ENCODE results near the gene DTD1.
A peak's percentile ranks its signal among the peaks of the same experiment; 100 is the strongest.

DTD1 gene

DNA sequence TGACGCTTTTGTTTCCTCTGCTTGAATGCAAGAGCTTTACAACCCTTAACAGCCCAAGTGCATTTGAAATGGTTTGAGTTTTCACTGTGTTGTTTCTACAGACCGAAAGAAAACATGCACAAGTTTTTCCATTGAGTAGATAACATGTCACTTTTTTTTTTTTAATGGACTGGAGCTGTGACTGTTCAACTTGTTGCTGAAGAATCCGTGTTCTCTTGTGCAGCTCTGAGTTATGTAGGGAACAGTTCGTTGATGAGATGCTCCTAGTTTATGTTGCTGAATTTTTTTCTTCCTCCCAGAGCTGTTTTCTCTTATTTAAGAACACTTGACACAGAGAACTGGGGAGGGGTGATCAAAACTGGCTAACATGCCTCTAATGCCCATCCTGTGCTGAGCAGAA is 89.3 kb downstream of the DTD1 start:
- H3K36me3 ChIP-seq (ENCODE audit: control insufficient read depth in 2 of 2, insufficient read depth in 1 of 2, low read length in 2 of 2) = no peaks in the 10 kb centered on the region
- H3K27ac ChIP-seq (ENCODE audit: extremely low read depth, low read depth, low read length) = no peak overlapping the region
- ChIA-PET CTCF (interaction anchor here (0.6 to 1.8 kb wide), 3 partner anchors 45 to 1875 kb away, joined by 3 to 7 read pairs (median 4); no protein-coding TSS in a partner anchor), POLR2A (interaction anchor here (1.0 kb wide), 1 partner anchor 9 kb away, joined by 3 read pairs; no protein-coding TSS in a partner anchor)
- H3K4me3 ChIP-seq (ENCODE audit: low read depth, low read length) = no peak overlapping the region
- H3K4me1 ChIP-seq (ENCODE audit: control insufficient read depth, insufficient read depth, low read length) = no peaks in the 10 kb centered on the region
- no peaks in the 10 kb centered on the region for H3K9me3 ChIP-seq (ENCODE audit: control insufficient read depth, insufficient read depth, low read depth, low read length)
- TF ChIP-seq SCRT1 (tag by site-specific recombination; IDR thresholded peaks at IDR 0.05; ENCODE audit: borderline replicate concordance) = peak; percentile 56; the same call in 1 of the 2 replicates
- TF ChIP-seq ZSCAN30 (tag by site-specific recombination; IDR thresholded peaks at IDR 0.05) = no peak
- peak; percentile 71 for TF ChIP-seq SCRT2 (tag by site-specific recombination; IDR thresholded peaks at IDR 0.05)

GRCh38 chr20:18678549-18679419 is 90.9 kb downstream of the DTD1 start:
- ChIA-PET CTCF (no interaction called here), POLR2A (no interaction called here)
- Histone ChIP-seq H3K36me3 (ENCODE audit: control insufficient read depth in 2 of 2, insufficient read depth in 1 of 2, low read length in 2 of 2) (no peaks in the 10 kb centered on the region), H3K4me3 (ENCODE audit: low read depth, low read length) (no peak overlapping the region), H3K27ac (ENCODE audit: extremely low read depth, low read depth, low read length) (no peak overlapping the region), H3K9me3 (ENCODE audit: control insufficient read depth, insufficient read depth, low read depth, low read length) (no peaks in the 10 kb centered on the region), H3K4me1 (ENCODE audit: control insufficient read depth, insufficient read depth, low read length) (no peaks in the 10 kb centered on the region)
- TF ChIP-seq, protein P1, sequence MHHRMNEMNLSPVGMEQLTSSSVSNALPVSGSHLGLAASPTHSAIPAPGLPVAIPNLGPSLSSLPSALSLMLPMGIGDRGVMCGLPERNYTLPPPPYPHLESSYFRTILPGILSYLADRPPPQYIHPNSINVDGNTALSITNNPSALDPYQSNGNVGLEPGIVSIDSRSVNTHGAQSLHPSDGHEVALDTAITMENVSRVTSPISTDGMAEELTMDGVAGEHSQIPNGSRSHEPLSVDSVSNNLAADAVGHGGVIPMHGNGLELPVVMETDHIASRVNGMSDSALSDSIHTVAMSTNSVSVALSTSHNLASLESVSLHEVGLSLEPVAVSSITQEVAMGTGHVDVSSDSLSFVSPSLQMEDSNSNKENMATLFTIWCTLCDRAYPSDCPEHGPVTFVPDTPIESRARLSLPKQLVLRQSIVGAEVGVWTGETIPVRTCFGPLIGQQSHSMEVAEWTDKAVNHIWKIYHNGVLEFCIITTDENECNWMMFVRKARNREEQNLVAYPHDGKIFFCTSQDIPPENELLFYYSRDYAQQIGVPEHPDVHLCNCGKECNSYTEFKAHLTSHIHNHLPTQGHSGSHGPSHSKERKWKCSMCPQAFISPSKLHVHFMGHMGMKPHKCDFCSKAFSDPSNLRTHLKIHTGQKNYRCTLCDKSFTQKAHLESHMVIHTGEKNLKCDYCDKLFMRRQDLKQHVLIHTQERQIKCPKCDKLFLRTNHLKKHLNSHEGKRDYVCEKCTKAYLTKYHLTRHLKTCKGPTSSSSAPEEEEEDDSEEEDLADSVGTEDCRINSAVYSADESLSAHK (tag by site-specific recombination; IDR thresholded peaks at IDR 0.05) = no peak
- no peak for TF ChIP-seq ZNF184 (tag by site-specific recombination; IDR thresholded peaks at IDR 0.05)
- TF ChIP-seq ZNF324 (tag by site-specific recombination; IDR thresholded peaks at IDR 0.05) = no peak
- no peak for TF ChIP-seq ZNF335 (tag by site-specific recombination; conservative IDR thresholded peaks at IDR 0.05)
- TF ChIP-seq ZNF433 (tag by site-specific recombination; IDR thresholded peaks at IDR 0.05; ENCODE audit: low read depth) = no peak
- no peak for TF ChIP-seq ZNF677 (tag by site-specific recombination; IDR thresholded peaks at IDR 0.05)

DNA sequence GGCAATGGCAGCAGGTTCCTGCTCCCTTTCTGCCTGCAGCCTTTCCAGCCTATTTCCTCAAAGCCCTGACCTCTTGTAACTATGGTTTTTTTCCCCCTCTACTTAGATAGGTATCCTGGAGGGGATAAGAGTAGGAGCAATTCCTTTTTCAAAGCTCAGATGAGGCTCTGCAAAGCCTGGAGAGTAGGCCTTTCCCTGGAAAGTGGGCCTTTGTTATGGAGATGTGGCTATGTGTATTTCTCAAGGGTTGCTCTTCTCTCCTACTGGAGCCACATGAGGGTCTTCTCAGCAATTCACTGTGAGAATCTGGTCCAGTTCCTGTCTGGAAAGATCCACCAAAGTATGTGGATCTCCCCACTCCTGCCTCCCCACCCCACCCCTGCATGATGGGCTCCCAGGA is 96.0 kb downstream of the DTD1 start:
- Histone ChIP-seq H3K27ac (ENCODE audit: extremely low read depth, low read depth, low read length) (no peak overlapping the region), H3K9me3 (ENCODE audit: control insufficient read depth, insufficient read depth, low read depth, low read length) (no peaks in the 10 kb centered on the region), H3K36me3 (ENCODE audit: control insufficient read depth in 2 of 2, insufficient read depth in 1 of 2, low read length in 2 of 2) (no peaks in the 10 kb centered on the region), H3K4me3 (ENCODE audit: low read depth, low read length) (no peak overlapping the region), H3K4me1 (ENCODE audit: control insufficient read depth, insufficient read depth, low read length) (no peaks in the 10 kb centered on the region)
- TF ChIP-seq, protein P2, sequence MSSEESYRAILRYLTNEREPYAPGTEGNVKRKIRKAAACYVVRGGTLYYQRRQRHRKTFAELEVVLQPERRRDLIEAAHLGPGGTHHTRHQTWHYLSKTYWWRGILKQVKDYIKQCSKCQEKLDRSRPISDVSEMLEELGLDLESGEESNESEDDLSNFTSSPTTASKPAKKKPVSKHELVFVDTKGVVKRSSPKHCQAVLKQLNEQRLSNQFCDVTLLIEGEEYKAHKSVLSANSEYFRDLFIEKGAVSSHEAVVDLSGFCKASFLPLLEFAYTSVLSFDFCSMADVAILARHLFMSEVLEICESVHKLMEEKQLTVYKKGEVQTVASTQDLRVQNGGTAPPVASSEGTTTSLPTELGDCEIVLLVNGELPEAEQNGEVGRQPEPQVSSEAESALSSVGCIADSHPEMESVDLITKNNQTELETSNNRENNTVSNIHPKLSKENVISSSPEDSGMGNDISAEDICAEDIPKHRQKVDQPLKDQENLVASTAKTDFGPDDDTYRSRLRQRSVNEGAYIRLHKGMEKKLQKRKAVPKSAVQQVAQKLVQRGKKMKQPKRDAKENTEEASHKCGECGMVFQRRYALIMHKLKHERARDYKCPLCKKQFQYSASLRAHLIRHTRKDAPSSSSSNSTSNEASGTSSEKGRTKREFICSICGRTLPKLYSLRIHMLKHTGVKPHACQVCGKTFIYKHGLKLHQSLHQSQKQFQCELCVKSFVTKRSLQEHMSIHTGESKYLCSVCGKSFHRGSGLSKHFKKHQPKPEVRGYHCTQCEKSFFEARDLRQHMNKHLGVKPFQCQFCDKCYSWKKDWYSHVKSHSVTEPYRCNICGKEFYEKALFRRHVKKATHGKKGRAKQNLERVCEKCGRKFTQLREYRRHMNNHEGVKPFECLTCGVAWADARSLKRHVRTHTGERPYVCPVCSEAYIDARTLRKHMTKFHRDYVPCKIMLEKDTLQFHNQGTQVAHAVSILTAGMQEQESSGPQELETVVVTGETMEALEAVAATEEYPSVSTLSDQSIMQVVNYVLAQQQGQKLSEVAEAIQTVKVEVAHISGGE (tag by site-specific recombination; conservative IDR thresholded peaks at IDR 0.05; ENCODE audit: low read depth) = no peak
- TF ChIP-seq ZNF776 (tag by site-specific recombination; IDR thresholded peaks at IDR 0.05; ENCODE audit: borderline replicate concordance) = no peak
- CTCF ChIA-PET = interaction anchor here (0.6 kb wide), 1 partner anchor 24 kb away, joined by 4 read pairs; no protein-coding TSS in a partner anchor
- POLR2A ChIA-PET = no interaction called here

Measured in HEK293 (cell line).